K562 (cell line): ENCODE data around the gene PITX1. TPM values are rescaled to one million over a fixed set of nuclear protein-coding genes. Genes with fewer than 3 reads are reported as not detected.

ENCODE experiments used
- ATAC-seq: fragments of 200-7000 bp; cut with Tn5 transposase; 3 replicates; pipeline ENCODE4 v1.9.1; 2020; ENCODE audit warnings: moderate library complexity
- BruUV-seq: library from RNA; stranded (reverse); fragments of 400-500 nt; replicated peaks from 2 replicates; lab custom pipeline; 2021; lab: Mats Ljungman, UMichigan
- CTCF ChIA-PET: fragments of 300-600 bp; formaldehyde crosslinking; extraction: SDS; loops from one replicate; lab custom pipeline; 2021; ENCODE audit warnings: low intra/inter-chr PET ratio; lab: Yijun Ruan, JAX
- POLR2A ChIA-PET: fragments of 300-600, 350-650 bp; sonication (Branson Sonifier 250); formaldehyde crosslinking; extraction: SDS; loops from one replicate; lab custom pipeline; 2021; ENCODE audit warnings: antibody characterized with exemption, inconsistent platforms; lab: Yijun Ruan, JAX
- DNase-seq, 4 experiments: peaks; one replicate each; pipeline versions ENCODE4 v3.0.0 to v3.0.0-alpha.2; 2011 to 2018; ENCODE audit warnings: low spot score in 3 of 4, mixed read lengths in 3 of 4; ENCODE audit errors: extremely low read depth in 1 of 4
- FAIRE-seq: peaks from 2 replicates; lab custom pipeline; 2011; peaks lifted over from hg19 to GRCh38; lab: Jason Lieb, UNC
- H2AFZ ChIP-seq: 2 replicates; pipeline ENCODE4 v1.6.0; 2011; ENCODE audit warnings: low read depth, low read length, control low read depth, inconsistent platforms
- H3K27ac ChIP-seq: fragments of 200-600 bp; 3 replicates; pipeline ENCODE4 v1.8.0; 2011; ENCODE audit warnings: low read depth, mild to moderate bottlenecking, control low read depth, inconsistent platforms, low read length, moderate library complexity, mixed read lengths; ENCODE audit errors: extremely low read depth
- H3K27me3 ChIP-seq, 2 experiments: fragments of 300-600 bp in 1 of 2; 2 replicates in 1 of 2; 3 replicates in 1 of 2; pipeline versions ENCODE4 v1.6.0 to v1.8.0; 2011; ENCODE audit warnings: inconsistent platforms in 2 of 2, low read length in 2 of 2, mild to moderate bottlenecking in 1 of 2, mixed read lengths in 1 of 2, moderate library complexity in 1 of 2; ENCODE audit not compliant: control insufficient read depth in 2 of 2, insufficient read depth in 2 of 2
- H3K36me3 ChIP-seq: fragments of 300-600 bp; 3 replicates; pipeline ENCODE4 v1.8.0; 2011; ENCODE audit warnings: mild to moderate bottlenecking, low read length, inconsistent platforms; ENCODE audit not compliant: control insufficient read depth, insufficient read depth
- H3K4me1 ChIP-seq, 2 experiments: fragments of 200-600 bp in 1 of 2; replicated peaks in 1 of 2; 2 replicates in 1 of 2; 3 replicates in 1 of 2; pipeline versions ENCODE4 v1.5.1 to v1.8.0; 2011; ENCODE audit warnings: inconsistent platforms in 2 of 2, low read length in 2 of 2, mild to moderate bottlenecking in 1 of 2, mixed read lengths in 1 of 2, moderate library complexity in 1 of 2; ENCODE audit not compliant: control insufficient read depth in 2 of 2, insufficient read depth in 2 of 2
- H3K4me2 ChIP-seq: 2 replicates; pipeline ENCODE4 v1.6.1; 2011; ENCODE audit warnings: low read length, control low read depth, inconsistent platforms, mixed read lengths; ENCODE audit not compliant: insufficient read depth
- H3K4me3 ChIP-seq: fragments of 200-600 bp; sonication (generic), shearing (Covaris generic); 2 replicates; pipeline ENCODE4 v1.5.1; 2016; ENCODE audit warnings: control low read depth, inconsistent platforms
- H3K79me2 ChIP-seq: fragments of 200-600 bp; 3 replicates; pipeline ENCODE4 v1.8.0; 2011; ENCODE audit warnings: low read length, inconsistent platforms; ENCODE audit not compliant: control insufficient read depth, insufficient read depth
- H3K9ac ChIP-seq, 2 experiments: 2 replicates each; pipeline versions ENCODE4 v1.6.0 to v1.6.1; 2011; ENCODE audit warnings: low read depth in 2 of 2, low read length in 2 of 2, control low read depth in 1 of 2, inconsistent platforms in 1 of 2, mild to moderate bottlenecking in 1 of 2, mixed read lengths in 1 of 2; ENCODE audit not compliant: insufficient read depth in 1 of 2
- H3K9me1 ChIP-seq: one replicate; pipeline ENCODE4 v1.6.0; 2011; ENCODE audit warnings: inconsistent platforms, mild to moderate bottlenecking, low read length, moderate library complexity; ENCODE audit not compliant: control insufficient read depth, insufficient read depth
- H3K9me3 ChIP-seq: replicated peaks from 2 replicates; pipeline ENCODE4 v1.5.1; 2011; ENCODE audit warnings: low read depth, low read length, inconsistent platforms; ENCODE audit not compliant: control insufficient read depth, insufficient read depth
- H4K20me1 ChIP-seq: replicated peaks from 2 replicates; pipeline ENCODE4 v1.6.1; 2011; ENCODE audit warnings: low read length, inconsistent platforms, mixed read lengths; ENCODE audit not compliant: control insufficient read depth, insufficient read depth
- EP400 ChIP-seq: fragments of 450-650 bp; IDR thresholded peaks from 2 replicates; pipeline ENCODE4 v1.6.1; 2017; ENCODE audit warnings: antibody characterized with exemption, mild to moderate bottlenecking, moderate library complexity
- ETV1 ChIP-seq: fragments of 450-650 bp; conservative IDR thresholded peaks from 2 replicates; pipeline ENCODE4 v1.6.1; 2016; ENCODE audit warnings: missing genetic modification characterization, control low read depth, low read depth, missing compliant biosample characterization
- FOS ChIP-seq: IDR thresholded peaks from 3 replicates; pipeline ENCODE4 v1.6.1; 2011; ENCODE audit not compliant: insufficient read length; ENCODE audit errors: extremely low read depth
- FOXA1 ChIP-seq: fragments of 450-650 bp; IDR thresholded peaks from 2 replicates; pipeline ENCODE4 v1.6.1; 2016; ENCODE audit warnings: mild to moderate bottlenecking, borderline replicate concordance
- GTF2E2 ChIP-seq: fragments of 200-800 bp; sonication (Bioruptor generic); IDR thresholded peaks from 2 replicates; pipeline ENCODE4 v1.6.1; 2016; ENCODE audit warnings: missing genetic modification characterization, missing compliant biosample characterization
- HDGF ChIP-seq: fragments of 450-650 bp; IDR thresholded peaks from 2 replicates; pipeline ENCODE4 v1.6.1; 2016
- MXI1 ChIP-seq: IDR thresholded peaks from 2 replicates; pipeline ENCODE4 v1.6.1; 2011; ENCODE audit warnings: low read depth, mild to moderate bottlenecking, improper control_type of control experiment, low read length
- NCOA4 ChIP-seq: fragments of 450-650 bp; IDR thresholded peaks from 2 replicates; pipeline ENCODE4 v1.6.1; 2018; ENCODE audit warnings: mild to moderate bottlenecking; ENCODE audit not compliant: partially characterized antibody
- POU5F1 ChIP-seq: fragments of 150-350 bp; IDR thresholded peaks from 2 replicates; pipeline ENCODE4 v1.6.1; 2014; ENCODE audit warnings: borderline replicate concordance, low read length, low read depth, mild to moderate bottlenecking; ENCODE audit not compliant: partially characterized antibody
- RBFOX2 ChIP-seq: fragments of 200-400 bp; formaldehyde crosslinking; IDR thresholded peaks from 2 replicates; pipeline ENCODE4 v1.6.1; 2017; ENCODE audit warnings: low read depth, mild to moderate bottlenecking, low read length, moderate library complexity
- STAG1 ChIP-seq: sonication (generic); formaldehyde crosslinking; IDR thresholded peaks from 2 replicates; pipeline ENCODE4 v1.5.0; 2020; ENCODE audit warnings: missing genetic modification reagents, borderline replicate concordance
- TEAD1 ChIP-seq, 2 experiments: fragments of 450-650 bp in 1 of 2; sonication (generic) in 1 of 2; formaldehyde crosslinking; IDR thresholded peaks; 2 replicates each; pipeline versions ENCODE4 v1.4.0 to v1.8.0; 2020 to 2022; ENCODE audit warnings: mild to moderate bottlenecking in 2 of 2, missing genetic modification reagents in 1 of 2
- XRCC5 ChIP-seq: fragments of 200-400 bp; formaldehyde crosslinking; IDR thresholded peaks from 2 replicates; pipeline ENCODE4 v1.6.1; 2017; ENCODE audit warnings: low read depth, mild to moderate bottlenecking, low read length
- ZNF232 ChIP-seq: sonication (generic); formaldehyde crosslinking; IDR thresholded peaks from 2 replicates; pipeline ENCODE4 v1.8.0; 2022; ENCODE audit warnings: mild to moderate bottlenecking, missing genetic modification reagents
- ZNF263 ChIP-seq: sonication (generic); formaldehyde crosslinking; IDR thresholded peaks from 2 replicates; pipeline ENCODE4 v1.8.0; 2022; ENCODE audit warnings: mild to moderate bottlenecking, missing genetic modification reagents, borderline replicate concordance
- ZNF282 ChIP-seq: sonication (generic); formaldehyde crosslinking; IDR thresholded peaks from 2 replicates; pipeline ENCODE4 v1.8.1; 2023; ENCODE audit warnings: missing genetic modification reagents
- WGBS: fragments of 100-300 bp; shearing (Covaris generic); methylation state at CpG from one replicate; pipeline ENCODE4 v1.1.6; 2016; ENCODE audit warnings: low coverage, mixed read lengths; ENCODE audit not compliant: insufficient coverage; ENCODE audit errors: missing lambda C conversion rate; 5-methylcytosine and 5-hydroxymethylcytosine counted together
- in situ Hi-C: fragments of 300-500 bp; cut with MboI; formaldehyde crosslinking; loops from 4 replicates; pipeline ENCODE4 v1.15.0; 2018; ENCODE audit warnings: inconsistent platforms, mixed read lengths
- intact Hi-C: fragments of 100-400 bp; cut with micrococcal nuclease; formaldehyde crosslinking; loops from 2 replicates; pipeline ENCODE4 v1.14.2; 2022
- polyA plus RNA-seq, 8 experiments: library from polyadenylated mRNA; depleted of rRNA in 4 of 8; stranded (reverse) in 5 of 8; unstranded in 3 of 8; fragments of >200 nt; fragmentation: Nextera tagmentation in 2 of 8; fragmentation: Illumina TruSeq in 1 of 8; extraction: Ambion mirVana in 2 of 8; extraction: Trizol in 1 of 8; gene quantifications; 2 replicates each; pipeline versions ENCODE4 v1.2.1 to v1.2.3, GENCODE V29; 2011 to 2014; ENCODE audit warnings: inconsistent platforms in 1 of 8, missing spikeins in 1 of 8
- total RNA-seq, 7 experiments: library from RNA; depleted of rRNA in 6 of 7; stranded (reverse); fragments of >200 nt in 6 of 7; fragmentation: Illumina TruSeq in 2 of 7; extraction: Trizol in 2 of 7; gene quantifications; 2 replicates each; pipeline versions ENCODE4 v1.2.1 to v1.2.3, GENCODE V29; 2011 to 2021; ENCODE audit warnings: low replicate concordance in 1 of 7
- TF ChIP-seq, protein P1 (sequence below): fragments of 250-450 bp; sonication (Bioruptor Pico); IDR thresholded peaks from 2 replicates; pipeline ENCODE4 v1.6.1; 2021; ENCODE audit warnings: mild to moderate bottlenecking
- TF ChIP-seq, protein P2 (sequence below): fragments of 250-450 bp; sonication (Bioruptor Pico); IDR thresholded peaks from 2 replicates; pipeline ENCODE4 v1.8.0; 2022; ENCODE audit warnings: moderate library complexity, mild to moderate bottlenecking, inconsistent platforms
- TF ChIP-seq, protein P3 (sequence below): sonication (generic); formaldehyde crosslinking; IDR thresholded peaks from 2 replicates; pipeline ENCODE4 v1.8.0; 2022; ENCODE audit warnings: mild to moderate bottlenecking, missing genetic modification reagents
- TF ChIP-seq, protein P4 (sequence below): sonication (generic); formaldehyde crosslinking; IDR thresholded peaks from 2 replicates; pipeline ENCODE4 v1.9.0; 2022; ENCODE audit warnings: mild to moderate bottlenecking, missing genetic modification reagents

The PITX1 gene
- total and polyA plus RNA-seq, 9 of the 15 experiments (the other 6 are each of a cell fraction or from before 2014, with no cell fraction given) = 0.13 to 88.2 (median 24.9) TPM

DNA sequence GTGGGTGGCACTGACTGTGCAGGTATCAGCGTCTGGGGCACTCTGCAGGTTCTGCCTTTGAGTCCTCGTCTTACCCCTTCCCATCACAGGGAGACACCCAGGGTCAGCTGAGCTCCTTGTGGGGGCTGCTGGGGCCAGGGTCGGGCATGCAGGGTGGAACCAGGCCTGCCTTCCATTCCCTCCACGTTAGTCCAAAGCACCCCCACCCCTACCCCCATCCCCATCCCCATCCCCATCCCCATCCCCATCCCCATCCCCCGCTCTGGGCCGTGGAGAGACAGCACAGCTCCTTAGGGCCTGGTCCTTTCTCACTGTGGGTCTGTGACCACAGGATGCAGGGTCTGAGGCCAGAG lies 1.6 kb upstream of the PITX1 start (continued):
- TF ChIP-seq FOS (no peak), NCOA4 (no peak), FOXA1 (no peak), STAG1 (CRISPR knock-in tag) (no peak), TEAD1 (CRISPR knock-in tag; IDR thresholded peaks at IDR 0.05) (no peak)
- TF ChIP-seq, protein P1, sequence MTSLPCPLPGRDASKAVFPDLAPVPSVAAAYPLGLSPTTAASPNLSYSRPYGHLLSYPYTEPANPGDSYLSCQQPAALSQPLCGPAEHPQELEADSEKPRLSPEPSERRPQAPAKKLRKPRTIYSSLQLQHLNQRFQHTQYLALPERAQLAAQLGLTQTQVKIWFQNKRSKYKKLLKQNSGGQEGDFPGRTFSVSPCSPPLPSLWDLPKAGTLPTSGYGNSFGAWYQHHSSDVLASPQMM (CRISPR knock-in tag) = no peak
- TF ChIP-seq, protein P2, sequence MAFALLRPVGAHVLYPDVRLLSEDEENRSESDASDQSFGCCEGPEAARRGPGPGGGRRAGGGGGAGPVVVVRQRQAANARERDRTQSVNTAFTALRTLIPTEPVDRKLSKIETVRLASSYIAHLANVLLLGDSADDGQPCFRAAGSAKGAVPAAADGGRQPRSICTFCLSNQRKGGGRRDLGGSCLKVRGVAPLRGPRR (CRISPR knock-in tag) = no peak

DNA sequence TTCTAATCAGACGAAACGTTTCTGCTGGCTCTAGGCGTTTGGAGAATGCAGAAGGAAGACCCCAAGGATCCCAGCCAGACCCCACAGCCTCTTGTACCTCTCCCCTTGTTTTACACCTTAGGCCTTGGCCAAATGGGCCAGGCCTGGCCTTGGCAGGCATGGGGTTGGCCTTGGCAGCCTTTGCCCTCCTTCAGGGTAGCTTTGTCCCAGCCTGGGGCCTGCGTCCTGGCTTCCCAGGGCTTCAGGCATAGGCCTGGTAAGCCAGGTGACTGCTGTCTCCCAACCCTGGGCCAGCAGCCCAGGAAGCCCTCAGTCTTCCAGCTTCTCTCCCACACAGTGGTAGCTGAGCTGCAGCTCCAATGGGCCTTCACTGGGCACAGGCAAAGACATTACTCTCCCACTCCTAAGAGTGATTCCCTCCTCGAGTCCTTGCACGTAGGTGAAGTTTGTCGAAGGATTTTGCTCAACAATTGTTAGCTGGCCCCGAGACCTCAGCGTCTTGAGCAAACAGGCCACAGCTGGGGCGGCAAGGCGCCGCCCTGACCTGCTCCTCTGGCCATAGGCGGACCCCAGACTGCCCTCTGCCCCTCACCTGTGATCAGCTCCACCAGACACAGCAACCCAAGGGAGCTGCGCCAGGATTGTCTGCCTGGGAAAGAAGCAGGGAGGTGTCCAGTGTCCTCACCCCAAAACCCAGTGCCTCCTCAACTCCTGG lies 1.1 kb upstream of the PITX1 start:
- ChIA-PET POLR2A (interaction anchor here (0.5 to 1.6 kb wide), 12 partner anchors 9 to 570 kb away, joined by 3 to 9 read pairs (median 3); no protein-coding TSS in a partner anchor), CTCF (no interaction called here)
- peaks cover 18% of the 10 kb centered on the region for H3K36me3 ChIP-seq
- H3K9me1 ChIP-seq = no peaks in the 10 kb centered on the region
- peak overlapping the region; percentile 81 for H3K4me2 ChIP-seq
- peak overlapping the region; percentile 98 for H2AFZ ChIP-seq
- no peaks in the 10 kb centered on the region for H4K20me1 ChIP-seq
- peaks cover 19 to 45% of the 10 kb centered on the region in 2 experiments for H3K4me1 ChIP-seq
- H3K27me3 ChIP-seq = no peaks in the 10 kb centered on the region
- no peaks in the 10 kb centered on the region; the same call in 1 of the 2 replicates for H3K9me3 ChIP-seq
- DNase-seq = peak in 2 of 4 experiments; percentile 21 to 25
- peaks cover 53% of the 10 kb centered on the region for H3K79me2 ChIP-seq
- H3K9ac ChIP-seq = peak overlapping the region; percentile 91 to 92
- no TSS peak for BruUV-seq
- in situ Hi-C loops = no loop called here
- no peak for FAIRE-seq
- H3K27ac ChIP-seq = peak overlapping the region; percentile 96
- intact Hi-C loops = loop anchor here (2.0 to 5.0 kb wide), 3 partner anchors 62 to 157 kb away; no protein-coding TSS in a partner anchor
- 70% methylated on average over 14 of the region's 14 CpGs for WGBS
- peak; percentile 1; the same call in 2 of the 3 replicates for ATAC-seq
- H3K4me3 ChIP-seq = peak overlapping the region; percentile 99
- TF ChIP-seq ZNF263 (CRISPR knock-in tag) = peak; percentile 33; the same call in 1 of the 2 replicates
- TF ChIP-seq POU5F1 = no peak
- TF ChIP-seq, protein P3, sequence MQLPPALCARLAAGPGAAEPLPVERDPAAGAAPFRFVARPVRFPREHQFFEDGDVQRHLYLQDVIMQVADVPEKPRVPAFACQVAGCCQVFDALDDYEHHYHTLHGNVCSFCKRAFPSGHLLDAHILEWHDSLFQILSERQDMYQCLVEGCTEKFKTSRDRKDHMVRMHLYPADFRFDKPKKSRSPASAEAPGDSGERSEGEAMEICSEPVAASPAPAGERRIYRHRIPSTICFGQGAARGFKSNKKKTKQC (CRISPR knock-in tag) = peak; percentile 32; the same call in 1 of the 2 replicates
- TF ChIP-seq EP400 = no peak
- 0 out of 2 replicates have a peak, but pooled peaks have one; percentile 40 for TF ChIP-seq HDGF
- TF ChIP-seq ETV1 (tag) = 0 out of 2 replicates have a peak, but pooled peaks have one; percentile 0
- TF ChIP-seq MXI1 = no peak
- TF ChIP-seq GTF2E2 (tag) = 0 out of 2 replicates have a peak, but pooled peaks have one; percentile 2
- TF ChIP-seq RBFOX2 = 0 out of 2 replicates have a peak, but pooled peaks have one; percentile 3
- TF ChIP-seq, protein P4, sequence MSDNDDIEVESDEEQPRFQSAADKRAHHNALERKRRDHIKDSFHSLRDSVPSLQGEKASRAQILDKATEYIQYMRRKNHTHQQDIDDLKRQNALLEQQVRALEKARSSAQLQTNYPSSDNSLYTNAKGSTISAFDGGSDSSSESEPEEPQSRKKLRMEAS = no peak
- TF ChIP-seq ZNF232 (CRISPR knock-in tag) = no peak
- TF ChIP-seq XRCC5 = 0 out of 2 replicates have a peak, but pooled peaks have one; percentile 1
- 0 out of 2 replicates have a peak, but pooled peaks have one; percentile 32 for TF ChIP-seq ZNF282 (CRISPR knock-in tag)
